Glutamatergic neuron (in vitro differentiated cells): ENCODE data around the gene ZMYND11. TPM values are rescaled to one million over a fixed set of nuclear protein-coding genes. Genes with fewer than 3 reads are reported as not detected.

Experiments
- DNase-seq: peaks from one replicate; pipeline ENCODE4 v3.0.0; 2022
- H3K27ac Mint-ChIP-seq: one replicate; pipeline ENCODE4 v1.8.0; 2020; ENCODE audit warnings: mild to moderate bottlenecking, mixed read lengths, inconsistent platforms; ENCODE audit not compliant: unreplicated experiment
- H3K27me3 Mint-ChIP-seq: one replicate; pipeline ENCODE4 v1.8.0; 2020; ENCODE audit warnings: mild to moderate bottlenecking, moderate library complexity, mixed read lengths, inconsistent platforms; ENCODE audit not compliant: unreplicated experiment
- H3K36me3 Mint-ChIP-seq: one replicate; pipeline ENCODE4 v1.8.0; 2020; ENCODE audit warnings: mild to moderate bottlenecking, mixed read lengths, inconsistent platforms; ENCODE audit not compliant: unreplicated experiment
- H3K4me1 Mint-ChIP-seq: one replicate; pipeline ENCODE4 v1.8.0; 2020; ENCODE audit warnings: mild to moderate bottlenecking, low read depth, mixed read lengths, inconsistent platforms; ENCODE audit not compliant: unreplicated experiment
- H3K4me3 Mint-ChIP-seq: one replicate; pipeline ENCODE4 v1.8.0; 2020; ENCODE audit warnings: mild to moderate bottlenecking, mixed read lengths, inconsistent platforms; ENCODE audit not compliant: unreplicated experiment
- H3K9me3 Mint-ChIP-seq: one replicate; pipeline ENCODE4 v1.8.0; 2020; ENCODE audit warnings: mild to moderate bottlenecking, moderate library complexity, mixed read lengths, inconsistent platforms; ENCODE audit not compliant: unreplicated experiment
- total RNA-seq: library from RNA; stranded (reverse); fragmentation: NEBNext Ultra II Directional; extraction: Animal tissue kit (Norgen Biotek cat#: 25700); gene quantifications from one replicate; pipeline ENCODE4 v1.2.1, GENCODE V29; 2021; ENCODE audit not compliant: unreplicated experiment
- TF ChIP-seq, protein P1 (sequence below): fragments of 200-600 bp; sonication (generic); IDR thresholded peaks from one replicate; pipeline ENCODE4 v1.5.0; 2021; ENCODE audit not compliant: partially characterized antibody, unreplicated experiment

Gene ZMYND11
- total RNA-seq, 1 donor from 2014 or later, result 26.6 TPM

DNA sequence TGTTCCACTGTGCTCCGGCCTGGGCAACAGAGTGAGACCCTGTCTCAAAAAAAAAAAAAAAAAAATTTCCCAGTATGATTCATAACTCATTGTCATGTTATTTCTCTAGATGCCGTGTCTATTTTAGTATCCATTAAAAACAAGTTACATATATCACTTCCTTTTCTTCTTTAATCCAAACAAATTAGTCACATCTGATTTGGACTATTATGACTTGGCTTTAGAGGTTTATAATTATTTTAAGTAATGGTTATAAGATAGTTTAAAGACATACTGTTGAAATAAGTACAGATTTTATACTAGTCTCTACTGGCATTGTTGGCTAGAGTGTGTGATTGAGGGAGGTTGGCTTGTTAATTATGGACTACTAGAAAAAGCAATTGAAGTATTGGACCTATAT is 53.3 kb downstream of the ZMYND11 start:
- DNase-seq, result no peak
- TF ChIP-seq, protein P1, sequence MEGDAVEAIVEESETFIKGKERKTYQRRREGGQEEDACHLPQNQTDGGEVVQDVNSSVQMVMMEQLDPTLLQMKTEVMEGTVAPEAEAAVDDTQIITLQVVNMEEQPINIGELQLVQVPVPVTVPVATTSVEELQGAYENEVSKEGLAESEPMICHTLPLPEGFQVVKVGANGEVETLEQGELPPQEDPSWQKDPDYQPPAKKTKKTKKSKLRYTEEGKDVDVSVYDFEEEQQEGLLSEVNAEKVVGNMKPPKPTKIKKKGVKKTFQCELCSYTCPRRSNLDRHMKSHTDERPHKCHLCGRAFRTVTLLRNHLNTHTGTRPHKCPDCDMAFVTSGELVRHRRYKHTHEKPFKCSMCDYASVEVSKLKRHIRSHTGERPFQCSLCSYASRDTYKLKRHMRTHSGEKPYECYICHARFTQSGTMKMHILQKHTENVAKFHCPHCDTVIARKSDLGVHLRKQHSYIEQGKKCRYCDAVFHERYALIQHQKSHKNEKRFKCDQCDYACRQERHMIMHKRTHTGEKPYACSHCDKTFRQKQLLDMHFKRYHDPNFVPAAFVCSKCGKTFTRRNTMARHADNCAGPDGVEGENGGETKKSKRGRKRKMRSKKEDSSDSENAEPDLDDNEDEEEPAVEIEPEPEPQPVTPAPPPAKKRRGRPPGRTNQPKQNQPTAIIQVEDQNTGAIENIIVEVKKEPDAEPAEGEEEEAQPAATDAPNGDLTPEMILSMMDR, result no peak
- H3K27ac Mint-ChIP-seq, result no peak overlapping the region
- no peaks in the 10 kb centered on the region for H3K27me3 Mint-ChIP-seq
- no peaks in the 10 kb centered on the region for H3K9me3 Mint-ChIP-seq
- H3K36me3 Mint-ChIP-seq, result peaks cover 17% of the 10 kb centered on the region
- no peak overlapping the region for H3K4me3 Mint-ChIP-seq
- H3K4me1 Mint-ChIP-seq, result no peaks in the 10 kb centered on the region

DNA sequence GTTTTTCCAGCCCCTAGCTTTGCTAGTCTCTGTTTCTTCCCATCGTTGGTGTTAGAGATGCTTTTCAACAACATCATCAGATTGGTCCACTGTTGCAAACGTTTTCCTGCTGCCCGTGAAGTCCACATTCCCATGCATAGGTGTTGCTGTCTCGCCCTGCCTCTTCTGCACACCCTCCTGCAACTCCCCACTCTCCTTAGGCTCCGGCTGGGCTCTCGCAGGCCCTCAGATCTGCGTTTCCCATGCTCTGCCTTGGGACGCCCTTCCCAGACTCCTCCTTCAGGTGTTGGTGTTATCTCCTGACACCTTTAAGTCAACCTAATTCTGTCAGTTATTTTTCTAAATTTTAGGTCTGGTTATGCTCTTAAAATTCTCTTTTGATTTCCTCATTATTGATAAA is 55.0 kb downstream of the ZMYND11 start:
- H3K4me1 Mint-ChIP-seq, result no peaks in the 10 kb centered on the region
- H3K9me3 Mint-ChIP-seq, result no peaks in the 10 kb centered on the region
- TF ChIP-seq, protein P1, result no peak
- DNase-seq, result no peak
- no peak overlapping the region for H3K27ac Mint-ChIP-seq
- no peaks in the 10 kb centered on the region for H3K27me3 Mint-ChIP-seq
- H3K36me3 Mint-ChIP-seq, result peaks cover under 1% of the 10 kb centered on the region
- H3K4me3 Mint-ChIP-seq, result no peak overlapping the region

GRCh38 chr10:191703-192518 is 56.7 kb downstream of the ZMYND11 start:
- H3K4me1 Mint-ChIP-seq, result no peaks in the 10 kb centered on the region
- no peak for DNase-seq
- H3K27me3 Mint-ChIP-seq, result no peaks in the 10 kb centered on the region
- H3K4me3 Mint-ChIP-seq, result no peak overlapping the region
- no peak overlapping the region for H3K27ac Mint-ChIP-seq
- no peaks in the 10 kb centered on the region for H3K36me3 Mint-ChIP-seq
- H3K9me3 Mint-ChIP-seq, result no peaks in the 10 kb centered on the region
- TF ChIP-seq, protein P1, result no peak

- TF ChIP-seq, protein P1, result no peak
- DNase-seq, result no peak
- H3K4me1 Mint-ChIP-seq, result no peaks in the 10 kb centered on the region
- H3K27me3 Mint-ChIP-seq, result no peaks in the 10 kb centered on the region
- no peaks in the 10 kb centered on the region for H3K9me3 Mint-ChIP-seq
- H3K4me3 Mint-ChIP-seq, result no peak overlapping the region
- no peak overlapping the region for H3K27ac Mint-ChIP-seq
- no peaks in the 10 kb centered on the region for H3K36me3 Mint-ChIP-seq
Observed at GRCh38 chr10:194281-194680, 59.0 kb downstream of the ZMYND11 start.

DNA sequence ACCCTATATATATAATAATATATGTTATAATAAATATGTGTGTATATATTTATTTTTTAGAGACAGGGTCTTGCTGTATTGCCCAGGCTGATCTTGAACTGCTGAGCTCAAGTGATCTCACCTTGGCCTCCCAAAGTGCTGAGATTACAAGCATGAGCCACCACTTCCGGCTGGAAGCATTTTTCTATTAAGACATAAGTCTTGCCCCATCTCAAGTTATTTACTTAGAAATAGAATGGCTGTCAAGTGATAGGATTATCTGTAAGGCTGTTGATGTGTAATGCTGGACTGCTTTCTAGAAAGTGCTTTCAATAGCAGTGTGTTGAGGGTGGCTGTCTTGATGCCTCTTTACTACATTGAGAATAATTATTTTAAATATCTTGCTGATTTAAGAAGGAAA is 65.2 kb downstream of the ZMYND11 start:
- Mint-ChIP-seq H3K4me3 (no peak overlapping the region), H3K9me3 (no peaks in the 10 kb centered on the region), H3K4me1 (no peaks in the 10 kb centered on the region), H3K36me3 (no peaks in the 10 kb centered on the region), H3K27me3 (no peaks in the 10 kb centered on the region), H3K27ac (no peak overlapping the region)
- TF ChIP-seq, protein P1, result no peak
- DNase-seq, result no peak
